ENCODE measurements around the gene ZBTB16. TPM values are rescaled to one million over a fixed set of nuclear protein-coding genes. Genes with fewer than 3 reads are reported as not detected.

The ZBTB16 gene
- total RNA-seq, 1 donor from 2014 or later = 17.7 TPM

DNA sequence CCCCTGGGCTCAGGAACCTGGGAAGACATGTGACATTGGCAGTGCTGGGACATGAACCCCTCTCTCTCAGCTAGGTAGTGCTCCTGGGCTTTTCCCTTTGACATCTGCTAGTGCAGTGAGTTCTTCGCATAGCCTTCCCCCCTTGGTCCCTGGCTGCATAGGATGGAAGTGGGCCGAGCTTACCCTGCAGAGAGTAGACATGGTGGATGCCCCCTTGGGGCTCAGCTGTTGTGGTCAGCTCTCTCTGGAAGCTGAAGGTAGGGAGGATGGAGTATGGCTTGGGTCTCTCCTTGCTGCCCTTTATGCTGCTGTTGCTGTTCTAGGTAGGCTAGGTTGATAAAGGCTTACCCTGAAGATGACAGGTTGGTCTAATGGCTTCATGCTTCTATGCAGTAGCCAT lies 92.1 kb downstream of the ZBTB16 start:
- Histone ChIP-seq H3K36me3 (no peaks in the 10 kb centered on the region), H2AFZ (replicated peaks) (no peak overlapping the region), H3K79me2 (ENCODE audit: low read depth) (no peaks in the 10 kb centered on the region), H3K27me3 (no peaks in the 10 kb centered on the region), H3K9me3 (ENCODE audit: low read depth) (no peaks in the 10 kb centered on the region), H3K27ac (no peak overlapping the region), H3K9ac (no peak overlapping the region), H3K4me2 (no peak overlapping the region), H3F3A (ENCODE audit: low read depth) (no peaks in the 10 kb centered on the region), H4K20me1 (ENCODE audit: low read depth) (peaks cover 5% of the 10 kb centered on the region), H3K4me3 (no peak overlapping the region), H3K4me1 (peaks cover 18% of the 10 kb centered on the region)
- H3K4me1 Mint-ChIP-seq = peaks cover 26% of the 10 kb centered on the region
- H3K9me3 Mint-ChIP-seq = peaks cover 2% of the 10 kb centered on the region
- DNase-seq (ENCODE audit: low spot score) = no peak
- H3K36me3 Mint-ChIP-seq = peaks cover 27% of the 10 kb centered on the region
- H3K27me3 Mint-ChIP-seq (ENCODE audit: insufficient read depth, low read depth) = peaks cover 3% of the 10 kb centered on the region
- TF ChIP-seq EZH2 (IDR thresholded peaks at IDR 0.05) = no peak
- TF ChIP-seq, protein P1, sequence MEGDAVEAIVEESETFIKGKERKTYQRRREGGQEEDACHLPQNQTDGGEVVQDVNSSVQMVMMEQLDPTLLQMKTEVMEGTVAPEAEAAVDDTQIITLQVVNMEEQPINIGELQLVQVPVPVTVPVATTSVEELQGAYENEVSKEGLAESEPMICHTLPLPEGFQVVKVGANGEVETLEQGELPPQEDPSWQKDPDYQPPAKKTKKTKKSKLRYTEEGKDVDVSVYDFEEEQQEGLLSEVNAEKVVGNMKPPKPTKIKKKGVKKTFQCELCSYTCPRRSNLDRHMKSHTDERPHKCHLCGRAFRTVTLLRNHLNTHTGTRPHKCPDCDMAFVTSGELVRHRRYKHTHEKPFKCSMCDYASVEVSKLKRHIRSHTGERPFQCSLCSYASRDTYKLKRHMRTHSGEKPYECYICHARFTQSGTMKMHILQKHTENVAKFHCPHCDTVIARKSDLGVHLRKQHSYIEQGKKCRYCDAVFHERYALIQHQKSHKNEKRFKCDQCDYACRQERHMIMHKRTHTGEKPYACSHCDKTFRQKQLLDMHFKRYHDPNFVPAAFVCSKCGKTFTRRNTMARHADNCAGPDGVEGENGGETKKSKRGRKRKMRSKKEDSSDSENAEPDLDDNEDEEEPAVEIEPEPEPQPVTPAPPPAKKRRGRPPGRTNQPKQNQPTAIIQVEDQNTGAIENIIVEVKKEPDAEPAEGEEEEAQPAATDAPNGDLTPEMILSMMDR (IDR thresholded peaks at IDR 0.05) = no peak
- H3K4me3 Mint-ChIP-seq = no peak overlapping the region
- no peak overlapping the region for H3K27ac Mint-ChIP-seq

GRCh38 chr11:114152162-114152561 lies 92.7 kb downstream of the ZBTB16 start:
- no peak overlapping the region for H3K27ac ChIP-seq
- H3F3A ChIP-seq (ENCODE audit: low read depth) = no peaks in the 10 kb centered on the region
- Mint-ChIP-seq H3K27me3 (ENCODE audit: insufficient read depth, low read depth) (peaks cover 3% of the 10 kb centered on the region), H3K27ac (no peak overlapping the region), H3K4me1 (peaks cover 23% of the 10 kb centered on the region), H3K36me3 (peaks cover 29% of the 10 kb centered on the region), H3K9me3 (peaks cover 2% of the 10 kb centered on the region), H3K4me3 (no peak overlapping the region)
- peaks cover 5% of the 10 kb centered on the region for H4K20me1 ChIP-seq (ENCODE audit: low read depth)
- no peaks in the 10 kb centered on the region for H3K36me3 ChIP-seq
- TF ChIP-seq EZH2 (IDR thresholded peaks at IDR 0.05) (no peak), EZH2phosphoT487 (IDR thresholded peaks at IDR 0.05) (no peak)
- TF ChIP-seq, protein P1 (IDR thresholded peaks at IDR 0.05) = no peak
- no peaks in the 10 kb centered on the region for H3K79me2 ChIP-seq (ENCODE audit: low read depth)
- DNase-seq (ENCODE audit: low spot score) = no peak
- peaks cover 16% of the 10 kb centered on the region for H3K4me1 ChIP-seq
- H3K4me3 ChIP-seq = no peak overlapping the region
- H3K9me3 ChIP-seq (ENCODE audit: low read depth) = no peaks in the 10 kb centered on the region
- H3K9ac ChIP-seq = no peak overlapping the region
- no peak overlapping the region for H3K4me2 ChIP-seq
- no peak overlapping the region for H2AFZ ChIP-seq (replicated peaks)
- H3K27me3 ChIP-seq = no peaks in the 10 kb centered on the region

DNA sequence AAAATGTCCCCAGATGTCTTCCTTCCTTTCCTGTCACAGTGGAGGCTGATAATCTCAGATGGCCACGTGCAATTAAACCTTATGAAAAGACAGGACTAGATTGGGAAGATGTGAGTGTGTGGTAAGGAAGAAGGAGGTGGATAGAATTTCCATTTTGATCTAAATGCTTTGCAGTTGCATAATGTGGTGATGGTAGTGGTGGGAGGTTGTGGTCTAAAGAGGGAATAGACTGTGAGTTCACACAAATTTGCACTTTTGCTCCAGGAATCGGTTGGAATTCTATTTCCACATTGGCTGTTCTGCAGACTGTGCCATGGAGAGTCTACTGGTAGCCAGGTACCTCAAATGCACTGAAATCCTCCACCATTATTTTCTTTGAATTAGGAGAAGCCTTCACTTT lies 93.3 kb downstream of the ZBTB16 start:
- H3K9me3 Mint-ChIP-seq = peaks cover 2% of the 10 kb centered on the region
- no peak overlapping the region for H2AFZ ChIP-seq (replicated peaks)
- no peaks in the 10 kb centered on the region for H3K9me3 ChIP-seq (ENCODE audit: low read depth)
- H3K36me3 ChIP-seq = no peaks in the 10 kb centered on the region
- no peak overlapping the region for H3K4me3 ChIP-seq
- peaks cover 15% of the 10 kb centered on the region for H3K4me1 ChIP-seq
- no peak overlapping the region for H3K27ac Mint-ChIP-seq
- no peaks in the 10 kb centered on the region for H3K27me3 ChIP-seq
- TF ChIP-seq EZH2 (IDR thresholded peaks at IDR 0.05) = no peak
- TF ChIP-seq EZH2phosphoT487 (IDR thresholded peaks at IDR 0.05) = no peak
- TF ChIP-seq, protein P1 (IDR thresholded peaks at IDR 0.05) = no peak
- peaks cover 29% of the 10 kb centered on the region for H3K36me3 Mint-ChIP-seq
- H3K4me3 Mint-ChIP-seq = no peak overlapping the region
- H3K79me2 ChIP-seq (ENCODE audit: low read depth) = no peaks in the 10 kb centered on the region
- peaks cover 11% of the 10 kb centered on the region for H4K20me1 ChIP-seq (ENCODE audit: low read depth)
- no peak overlapping the region for H3K9ac ChIP-seq
- H3K4me1 Mint-ChIP-seq = peaks cover 21% of the 10 kb centered on the region
- no peak overlapping the region for H3K27ac ChIP-seq
- no peak for DNase-seq (ENCODE audit: low spot score)
- no peak overlapping the region for H3K4me2 ChIP-seq
- peaks cover 4% of the 10 kb centered on the region for H3K27me3 Mint-ChIP-seq (ENCODE audit: insufficient read depth, low read depth)
- no peaks in the 10 kb centered on the region for H3F3A ChIP-seq (ENCODE audit: low read depth)

All from neural progenitor cell (in vitro differentiated cells).